8988T (cell line): ENCODE results near the gene LRP2.

Experiments used
- DNase-seq: peaks from one replicate; pipeline ENCODE4 v3.0.0; 2011

LRP2 gene

GRCh38 chr2:169086893-169087467, 275.4 kb downstream of the LRP2 start:
- DNase-seq = no peak

- DNase-seq = no peak
Measured at GRCh38 chr2:169082995-169083394, 279.3 kb downstream of the LRP2 start.

GRCh38 chr2:169081551-169081950, 280.8 kb downstream of the LRP2 start:
- no peak for DNase-seq

- DNase-seq = no peak
Measured at GRCh38 chr2:169080250-169081069, 281.9 kb downstream of the LRP2 start.

- DNase-seq = no peak
Measured at GRCh38 chr2:169077674-169078240, 284.6 kb downstream of the LRP2 start.
